HCT116 (cell line): Measurements from ENCODE around the gene CNTNAP2. TPM values are rescaled to one million over a fixed set of nuclear protein-coding genes. Genes with fewer than 3 reads are reported as not detected.

Source experiments
- ATAC-seq: fragments of 200-7000 bp; cut with Tn5 transposase; 2 replicates; pipeline ENCODE4 v1.9.1; 2020; ENCODE audit warnings: mild to moderate bottlenecking, moderate library complexity
- BruUV-seq: library from RNA; stranded (reverse); fragments of 400-500 nt; replicated peaks from 2 replicates; lab custom pipeline; 2021; lab: Mats Ljungman, UMichigan
- CTCF ChIA-PET: fragments of 300-600 bp; sonication (Branson Sonifier 250); formaldehyde crosslinking; loops from one replicate; lab custom pipeline; 2021; ENCODE audit warnings: antibody characterized with exemption; lab: Charles Lee
- POLR2A ChIA-PET: fragments of 300-600, 350-600 bp; sonication (Branson Sonifier 250); formaldehyde crosslinking; loops from one replicate; lab custom pipeline; 2021; ENCODE audit warnings: antibody characterized with exemption; lab: Charles Lee
- RAD21 ChIA-PET, 2 experiments: fragments of 300-600 bp; sonication (Branson Sonifier 250); formaldehyde crosslinking; loops; one replicate each; lab custom pipeline; 2023; ENCODE audit warnings: low total read pairs in 2 of 2; ENCODE audit not compliant: uncharacterized antibody in 2 of 2, unreplicated experiment in 2 of 2, low non-redundant PET in 1 of 2; lab: Charles Lee
- DNase-seq: peaks from one replicate; pipeline ENCODE4 v3.0.0-alpha.2; 2010; ENCODE audit warnings: low read depth, low spot score
- H2AFZ ChIP-seq: fragments of 200-600 bp; shearing (Covaris generic), sonication (generic); 2 replicates; pipeline ENCODE4 v1.6.1; 2017; ENCODE audit warnings: low read depth, mixed run types, mixed read lengths, antibody characterized with exemption, low read length; ENCODE audit not compliant: poor library complexity, severe bottlenecking
- H3K27ac ChIP-seq: 2 replicates; pipeline ENCODE4 v1.5.1; 2012; ENCODE audit warnings: low read depth, low read length
- H3K27me3 ChIP-seq: fragments of 200-600 bp; sonication (generic); 2 replicates; pipeline ENCODE4 v1.6.1; 2016; ENCODE audit warnings: mixed run types, low read length, mixed read lengths; ENCODE audit not compliant: insufficient read depth
- H3K36me3 ChIP-seq, 2 experiments: fragments of 200-500 bp in 1 of 2; fragments of 200-600 bp in 1 of 2; sonication (Bioruptor generic) in 1 of 2; sonication (generic) in 1 of 2; 2 replicates each; pipeline versions ENCODE4 v1.5.1 to v1.6.1; 2014 to 2016; ENCODE audit warnings: low read length in 2 of 2, inconsistent platforms in 1 of 2, mixed read lengths in 1 of 2, mixed run types in 1 of 2; ENCODE audit not compliant: insufficient read depth in 2 of 2, control insufficient read depth in 1 of 2
- H3K4me1 ChIP-seq, 2 experiments: fragments of 200-600 bp in 1 of 2; sonication (generic) in 1 of 2; 2 replicates each; pipeline versions ENCODE4 v1.5.1 to v1.6.1; 2012 to 2017; ENCODE audit warnings: low read length in 2 of 2, inconsistent platforms in 1 of 2, mild to moderate bottlenecking in 1 of 2, mixed read lengths in 1 of 2, mixed run types in 1 of 2, moderate library complexity in 1 of 2; ENCODE audit not compliant: insufficient read depth in 2 of 2, control insufficient read depth in 1 of 2
- H3K4me2 ChIP-seq: fragments of 200-600 bp; sonication (generic); 2 replicates; pipeline ENCODE4 v1.6.1; 2017; ENCODE audit warnings: mixed run types, low read length, mixed read lengths
- H3K4me3 ChIP-seq, 2 experiments: fragments of 200-600 bp in 1 of 2; sonication (generic) in 1 of 2; replicated peaks in 1 of 2; 2 replicates each; pipeline ENCODE4 v1.5.1; 2011 to 2016; ENCODE audit warnings: low read length in 2 of 2, control low read depth in 1 of 2, low read depth in 1 of 2, mild to moderate bottlenecking in 1 of 2, mixed read lengths in 1 of 2, mixed run types in 1 of 2
- H3K79me2 ChIP-seq: fragments of 200-600 bp; sonication (generic); 2 replicates; pipeline ENCODE4 v1.6.1; 2017; ENCODE audit warnings: mild to moderate bottlenecking, mixed run types, low read length, moderate library complexity, mixed read lengths; ENCODE audit not compliant: insufficient read depth
- H3K9ac ChIP-seq: fragments of 200-600 bp; sonication (generic); 2 replicates; pipeline ENCODE4 v1.6.1; 2016; ENCODE audit warnings: low read length, mixed read lengths
- H3K9me2 ChIP-seq: fragments of 200-600 bp; sonication (generic), shearing (Covaris generic); 2 replicates; pipeline ENCODE4 v1.6.1; 2017; ENCODE audit warnings: mixed run types, mild to moderate bottlenecking, moderate library complexity; ENCODE audit not compliant: insufficient read depth
- H3K9me3 ChIP-seq, 2 experiments: fragments of 200-500 bp in 1 of 2; fragments of 200-600 bp in 1 of 2; sonication (Bioruptor generic) in 1 of 2; sonication (generic) in 1 of 2; 2 replicates each; pipeline ENCODE4 v1.6.1; 2014 to 2017; ENCODE audit warnings: low read length in 2 of 2, mixed read lengths in 2 of 2, inconsistent platforms in 1 of 2, low read depth in 1 of 2, mild to moderate bottlenecking in 1 of 2, mixed run types in 1 of 2, moderate library complexity in 1 of 2; ENCODE audit not compliant: control insufficient read depth in 1 of 2, insufficient read depth in 1 of 2
- H4K20me1 ChIP-seq: fragments of 200-600 bp; sonication (generic), shearing (Covaris generic); 2 replicates; pipeline ENCODE4 v1.6.1; 2017; ENCODE audit warnings: mixed run types, mild to moderate bottlenecking, moderate library complexity; ENCODE audit not compliant: insufficient read depth
- CBX3 ChIP-seq: IDR thresholded peaks from 2 replicates; pipeline ENCODE4 v1.6.1; 2012; ENCODE audit warnings: low read depth
- EZH2 ChIP-seq: fragments of 200-600 bp; sonication (generic); IDR thresholded peaks from 2 replicates; pipeline ENCODE4 v1.6.1; 2017; ENCODE audit warnings: antibody characterized with exemption, mixed run types
- EZH2phosphoT487 ChIP-seq: fragments of 200-600 bp; IDR thresholded peaks from 2 replicates; pipeline ENCODE4 v1.6.1; 2018; ENCODE audit warnings: antibody characterized with exemption, borderline replicate concordance
- REST ChIP-seq: IDR thresholded peaks from 2 replicates; pipeline ENCODE4 v1.6.1; 2012; ENCODE audit warnings: low read depth
- SRF ChIP-seq: IDR thresholded peaks from 2 replicates; pipeline ENCODE4 v1.6.1; 2012; ENCODE audit warnings: low read depth
- ZBTB33 ChIP-seq: IDR thresholded peaks from 2 replicates; pipeline ENCODE4 v1.6.1; 2011; ENCODE audit warnings: mild to moderate bottlenecking, low read length, moderate library complexity; ENCODE audit not compliant: insufficient replicate concordance; ENCODE audit errors: extremely low read depth
- ZNF274 ChIP-seq: fragments of 200-500 bp; sonication (Bioruptor generic); IDR thresholded peaks from 2 replicates; pipeline ENCODE4 v1.6.1; 2014; ENCODE audit warnings: mild to moderate bottlenecking, low read depth, low read length, inconsistent platforms
- intact Hi-C: fragments of 100-400 bp; cut with micrococcal nuclease; formaldehyde crosslinking; loops from 2 replicates; pipeline ENCODE4 v1.10.0; 2022
- total RNA-seq: library from RNA; stranded (reverse); gene quantifications from one replicate; pipeline ENCODE4 v1.2.1, GENCODE V29; 2021; ENCODE audit not compliant: unreplicated experiment

Gene CNTNAP2
- total RNA-seq, 1 experiment from 2014 or later, result 0.37 TPM

- H3K9me2 ChIP-seq, result no peaks in the 10 kb centered on the region
- H2AFZ ChIP-seq, result no peak overlapping the region
- H3K27me3 ChIP-seq, result no peaks in the 10 kb centered on the region
- ChIA-PET POLR2A (no interaction called here), CTCF (no interaction called here), RAD21 (no interaction called here)
- H3K4me3 ChIP-seq, result no peak overlapping the region
- H3K36me3 ChIP-seq, result no peaks in the 10 kb centered on the region
- H3K4me1 ChIP-seq, result no peaks in the 10 kb centered on the region
- TF ChIP-seq ZNF274 (no peak), CBX3 (no peak), REST (no peak), ZBTB33 (no peak), SRF (no peak), EZH2phosphoT487 (no peak), EZH2 (no peak)
- ATAC-seq (no peak), DNase-seq (no peak)
- H3K4me2 ChIP-seq, result no peak overlapping the region
- BruUV-seq, result no TSS peak
- intact Hi-C loops, result no loop called here
- peaks cover 0 to 23% of the 10 kb centered on the region in 2 experiments; a peak in 2 of 4 replicates for H3K9me3 ChIP-seq
- H3K9ac ChIP-seq, result no peak overlapping the region
- H3K27ac ChIP-seq, result no peak overlapping the region
- no peaks in the 10 kb centered on the region for H4K20me1 ChIP-seq
- no peaks in the 10 kb centered on the region for H3K79me2 ChIP-seq
Measured at GRCh38 chr7:147078312-147078711, 961.7 kb downstream of the CNTNAP2 start.
